Trophoblast cell (in vitro differentiated cells and primary cell): Measurements from ENCODE around the gene ASPDH.

Experiments
- DNase-seq, 2 donors: peaks; one replicate each; pipeline ENCODE4 v3.0.0-alpha.2; 2016
- H2AFZ ChIP-seq: 2 replicates; pipeline ENCODE4 v1.6.1; 2013; ENCODE audit warnings: low read length, moderate library complexity, mild to moderate bottlenecking; ENCODE audit not compliant: insufficient read depth, poor library complexity
- H2AK5ac ChIP-seq: 2 replicates; pipeline ENCODE4 v1.6.1; 2013; ENCODE audit warnings: mild to moderate bottlenecking, low read length
- H2BK120ac ChIP-seq: 2 replicates; pipeline ENCODE4 v1.6.1; 2013; ENCODE audit warnings: low read length, mild to moderate bottlenecking, moderate library complexity; ENCODE audit not compliant: insufficient read depth, poor library complexity
- H2BK12ac ChIP-seq: 2 replicates; pipeline ENCODE4 v1.6.1; 2013; ENCODE audit warnings: mild to moderate bottlenecking, low read length, moderate library complexity
- H2BK5ac ChIP-seq: 2 replicates; pipeline ENCODE4 v1.6.1; 2013; ENCODE audit warnings: low read length, low read depth, moderate library complexity, mild to moderate bottlenecking; ENCODE audit not compliant: poor library complexity
- H3K14ac ChIP-seq: 2 replicates; pipeline ENCODE4 v1.6.1; 2013; ENCODE audit warnings: mild to moderate bottlenecking, low read length
- H3K18ac ChIP-seq: 2 replicates; pipeline ENCODE4 v1.6.1; 2013; ENCODE audit warnings: mild to moderate bottlenecking, low read length
- H3K23ac ChIP-seq: 2 replicates; pipeline ENCODE4 v1.6.1; 2013; ENCODE audit warnings: low read length
- H3K27ac ChIP-seq: 2 replicates; pipeline ENCODE4 v1.5.1; 2013; ENCODE audit warnings: low read depth, mild to moderate bottlenecking, inconsistent platforms, low read length, moderate library complexity
- H3K27me3 ChIP-seq: 2 replicates; pipeline ENCODE4 v1.6.1; 2013; ENCODE audit warnings: inconsistent platforms, mild to moderate bottlenecking, low read length, moderate library complexity; ENCODE audit not compliant: insufficient read depth
- H3K36me3 ChIP-seq, 2 experiments: 1 replicate in 1 of 2; 2 replicates in 1 of 2; pipeline ENCODE4 v1.6.1; 2013; ENCODE audit warnings: low read length in 2 of 2, mild to moderate bottlenecking in 2 of 2, moderate library complexity in 1 of 2; ENCODE audit not compliant: insufficient read depth in 2 of 2, control insufficient read depth in 1 of 2
- H3K4ac ChIP-seq: 2 replicates; pipeline ENCODE4 v1.6.1; 2013; ENCODE audit warnings: low read depth, mild to moderate bottlenecking, low read length, moderate library complexity
- H3K4me1 ChIP-seq, 2 experiments: 1 replicate in 1 of 2; 2 replicates in 1 of 2; pipeline ENCODE4 v1.6.1; 2013; ENCODE audit warnings: low read length in 2 of 2, mild to moderate bottlenecking in 2 of 2, moderate library complexity in 1 of 2; ENCODE audit not compliant: insufficient read depth in 2 of 2, control insufficient read depth in 1 of 2
- H3K4me2 ChIP-seq: 2 replicates; pipeline ENCODE4 v1.6.1; 2013; ENCODE audit warnings: inconsistent platforms, mild to moderate bottlenecking, low read length, moderate library complexity
- H3K4me3 ChIP-seq: 2 replicates; pipeline ENCODE4 v1.5.1; 2013; ENCODE audit warnings: mild to moderate bottlenecking, low read depth, low read length, inconsistent platforms
- H3K79me1 ChIP-seq: one replicate; pipeline ENCODE4 v1.6.1; 2013; ENCODE audit warnings: low read length
- H3K79me2 ChIP-seq: 2 replicates; pipeline ENCODE4 v1.6.1; 2013; ENCODE audit warnings: low read length, mild to moderate bottlenecking; ENCODE audit not compliant: control insufficient read depth, insufficient read depth, poor library complexity
- H3K9ac ChIP-seq: 2 replicates; pipeline ENCODE4 v1.6.1; 2013; ENCODE audit warnings: mild to moderate bottlenecking, low read length
- H3K9me3 ChIP-seq: 2 replicates; pipeline ENCODE4 v1.6.1; 2013; ENCODE audit warnings: low read depth, mild to moderate bottlenecking, control low read depth, inconsistent platforms, low read length; ENCODE audit not compliant: insufficient read depth
- H4K12ac ChIP-seq: 2 replicates; pipeline ENCODE4 v1.6.1; 2013; ENCODE audit warnings: low read depth, mild to moderate bottlenecking, low read length, moderate library complexity
- H4K8ac ChIP-seq: 2 replicates; pipeline ENCODE4 v1.6.1; 2013; ENCODE audit warnings: low read depth, mild to moderate bottlenecking, low read length, moderate library complexity
- H4K91ac ChIP-seq: one replicate; pipeline ENCODE4 v1.6.1; 2013; ENCODE audit warnings: low read depth, mild to moderate bottlenecking, low read length, moderate library complexity
- WGBS: extraction: QIAGEN DNeasy Blood & Tissue Kit; methylation state at CpG from one replicate; pipeline ENCODE4 v1.1.7; 2013; ENCODE audit warnings: missing lambda C conversion rate; ENCODE audit not compliant: insufficient read length, insufficient coverage; ENCODE audit errors: extremely low coverage; 5-methylcytosine and 5-hydroxymethylcytosine counted together

Gene ASPDH

DNA sequence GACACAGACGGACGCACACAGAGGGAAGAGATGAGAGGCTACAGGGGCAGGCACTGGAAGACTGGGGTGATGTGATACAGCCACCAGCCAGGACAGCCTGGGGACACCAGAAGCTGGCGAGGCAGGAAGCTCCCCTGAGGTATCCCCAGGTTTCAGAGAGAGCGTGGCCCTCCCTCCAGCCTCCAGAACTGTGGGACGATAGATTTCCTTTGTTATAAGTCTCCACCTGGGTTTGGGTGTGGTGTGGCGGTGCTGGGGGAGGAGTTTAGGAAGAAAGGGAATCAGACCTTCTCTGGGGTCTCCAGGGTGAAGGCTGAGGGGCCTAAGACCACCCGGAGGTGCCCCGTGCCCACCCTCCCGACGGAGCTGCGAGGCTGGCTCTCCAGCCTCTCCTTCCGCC, 2.7 kb upstream of the ASPDH start:
- Histone ChIP-seq H3K18ac (no peak overlapping the region), H3K9me3 (peaks cover 16% of the 10 kb centered on the region), H3K27me3 (no peaks in the 10 kb centered on the region), H3K14ac (no peak overlapping the region), H4K91ac (no peak overlapping the region), H3K36me3 (no peaks in the 10 kb centered on the region), H3K23ac (no peak overlapping the region), H3K4me3 (no peak overlapping the region), H3K9ac (no peak overlapping the region), H4K8ac (no peak overlapping the region), H2BK12ac (no peak overlapping the region), H2BK120ac (no peak overlapping the region), H2AFZ (no peak overlapping the region), H3K4me1 (peaks cover 2% of the 10 kb centered on the region in 2 experiments), H2AK5ac (no peak overlapping the region), H4K12ac (no peak overlapping the region), H3K79me2 (no peaks in the 10 kb centered on the region), H3K4ac (no peak overlapping the region), H3K27ac (no peak overlapping the region), H2BK5ac (no peak overlapping the region), H3K79me1 (peaks cover 2% of the 10 kb centered on the region), H3K4me2 (no peak overlapping the region)
- no peak for DNase-seq
- no CpG with 5 or more reads among the region's 12 CpGs for WGBS

DNA sequence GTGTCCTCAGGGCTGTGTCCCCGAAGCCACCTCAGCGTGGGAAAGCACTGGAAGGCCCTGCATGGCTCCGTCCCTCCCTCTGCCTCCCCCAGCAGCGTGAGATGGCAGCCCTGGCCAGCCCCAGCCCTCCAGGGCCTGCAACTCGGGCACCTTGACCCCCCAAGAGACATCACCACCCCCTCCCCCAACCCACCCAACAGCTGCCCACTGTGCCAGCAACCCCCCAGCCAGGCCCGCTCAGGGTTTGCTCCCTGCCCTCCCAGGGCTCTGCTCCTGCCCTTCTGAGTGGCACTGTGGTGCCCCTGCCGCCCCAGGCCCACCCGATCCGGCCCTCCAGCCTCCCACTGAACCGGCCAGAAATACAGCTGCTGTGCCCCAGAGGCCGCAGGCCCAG, 1.5 kb upstream of the ASPDH start:
- H3K36me3 ChIP-seq = no peaks in the 10 kb centered on the region
- no peak overlapping the region for H4K12ac ChIP-seq
- peaks cover 5% of the 10 kb centered on the region for H3K79me2 ChIP-seq
- H3K4me2 ChIP-seq = no peak overlapping the region
- WGBS = no CpG with 5 or more reads among the region's 11 CpGs
- peaks cover 9% of the 10 kb centered on the region for H3K79me1 ChIP-seq
- H4K91ac ChIP-seq = no peak overlapping the region
- H3K4ac ChIP-seq = no peak overlapping the region
- peaks cover 16% of the 10 kb centered on the region for H3K9me3 ChIP-seq
- no peak overlapping the region for H2AFZ ChIP-seq
- no peak overlapping the region for H3K4me3 ChIP-seq
- no peaks in the 10 kb centered on the region for H3K27me3 ChIP-seq
- H3K14ac ChIP-seq = no peak overlapping the region
- no peak for DNase-seq
- no peak overlapping the region for H3K9ac ChIP-seq
- no peak overlapping the region for H4K8ac ChIP-seq
- H2BK12ac ChIP-seq = no peak overlapping the region
- H3K18ac ChIP-seq = no peak overlapping the region
- H3K27ac ChIP-seq = no peak overlapping the region
- H2BK5ac ChIP-seq = no peak overlapping the region
- no peak overlapping the region for H2AK5ac ChIP-seq
- no peak overlapping the region for H3K23ac ChIP-seq
- H3K4me1 ChIP-seq = peaks cover 7 to 8% of the 10 kb centered on the region in 2 experiments
- no peak overlapping the region for H2BK120ac ChIP-seq

DNA sequence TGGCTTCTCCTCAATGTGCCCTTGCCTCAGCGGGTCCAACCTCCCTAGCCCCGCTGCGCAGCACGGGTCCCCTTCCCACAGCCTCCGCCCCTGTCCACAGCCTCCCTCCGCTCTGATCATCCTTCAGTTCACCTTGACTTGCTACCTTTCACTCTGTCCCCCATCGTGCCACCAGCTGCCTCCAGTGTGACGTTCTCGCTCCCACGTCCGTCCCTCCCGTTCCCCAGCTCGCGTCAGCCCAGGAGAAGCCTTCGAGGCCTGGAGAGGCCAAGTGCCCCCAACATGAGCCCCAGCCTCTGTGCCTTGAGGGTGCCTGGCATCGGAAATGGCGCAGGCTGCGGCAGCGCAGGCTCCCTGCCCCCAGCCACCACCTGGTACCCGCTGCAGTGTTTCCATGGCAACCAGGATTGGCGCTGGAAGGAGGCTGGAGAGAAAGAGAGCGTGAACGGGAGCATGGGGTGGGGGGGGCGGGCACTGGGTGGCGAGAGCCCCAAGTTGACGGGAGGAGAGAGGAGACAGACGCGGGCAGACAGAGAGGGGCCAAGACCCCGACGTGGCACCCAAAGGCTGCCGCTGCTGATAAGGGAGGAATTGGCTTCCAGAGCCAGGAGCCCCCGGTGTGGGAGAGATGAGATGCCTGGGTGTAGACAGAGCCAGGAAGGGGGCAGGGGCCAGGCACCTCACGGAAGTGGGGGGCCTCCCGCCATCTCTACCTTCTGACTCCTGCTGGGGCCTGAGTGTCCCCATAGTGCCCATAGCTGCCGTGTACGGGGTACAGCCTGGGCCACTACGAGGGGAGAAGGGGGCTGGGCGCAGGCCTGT, 844 bp upstream of the ASPDH start:
- Histone ChIP-seq H2BK12ac (no peak overlapping the region), H2BK120ac (no peak overlapping the region), H3K79me2 (peaks cover 5% of the 10 kb centered on the region), H3K4me3 (no peak overlapping the region), H2AFZ (no peak overlapping the region), H3K9ac (no peak overlapping the region), H3K9me3 (peaks cover 16% of the 10 kb centered on the region), H3K27ac (no peak overlapping the region), H3K14ac (no peak overlapping the region), H3K27me3 (no peaks in the 10 kb centered on the region), H3K4ac (no peak overlapping the region), H4K91ac (no peak overlapping the region), H3K4me2 (no peak overlapping the region), H3K79me1 (peaks cover 9% of the 10 kb centered on the region), H3K36me3 (no peaks in the 10 kb centered on the region), H4K8ac (no peak overlapping the region), H3K23ac (no peak overlapping the region), H3K4me1 (peaks cover 9 to 11% of the 10 kb centered on the region in 2 experiments), H2AK5ac (no peak overlapping the region), H4K12ac (no peak overlapping the region), H2BK5ac (no peak overlapping the region), H3K18ac (no peak overlapping the region)
- DNase-seq = no peak
- no CpG with 5 or more reads among the region's 38 CpGs for whole genome bisulfite sequencing

DNA sequence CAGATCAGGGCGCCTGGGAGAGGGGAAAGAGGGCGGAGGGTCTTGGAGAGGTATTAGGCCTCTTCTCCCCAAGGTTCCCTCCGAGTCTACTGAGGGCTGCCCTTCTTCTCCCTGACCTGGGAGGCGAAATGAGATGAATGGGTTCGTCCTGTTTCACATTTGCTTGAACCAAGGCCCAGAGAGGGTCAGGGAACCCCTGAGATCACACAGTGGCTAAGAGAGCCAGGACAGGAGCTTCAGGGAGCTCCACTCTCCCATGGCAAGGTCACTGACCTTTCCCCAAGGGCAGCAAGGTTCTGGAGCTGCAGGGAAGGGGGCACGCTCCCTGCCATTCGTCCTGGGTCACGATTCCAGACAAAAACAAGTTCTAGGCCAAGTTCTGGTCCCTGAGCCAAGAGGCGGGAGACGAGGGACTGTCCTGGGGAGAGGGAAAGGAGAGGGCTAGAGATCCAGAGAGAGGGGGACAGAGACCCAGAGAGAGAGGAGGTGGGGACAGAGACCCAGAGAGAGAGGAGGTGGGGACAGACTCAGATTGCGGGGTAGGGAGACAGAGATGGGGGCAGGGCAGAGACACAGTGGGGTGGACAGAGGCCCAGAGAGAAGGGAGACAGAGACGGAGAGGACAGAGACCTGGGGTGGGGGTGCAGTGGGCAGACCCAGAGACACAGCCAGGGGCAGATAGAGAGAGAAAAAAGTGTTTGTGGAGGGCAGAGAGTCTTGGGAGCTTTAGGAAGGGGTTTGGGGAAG, 541 bp downstream of the ASPDH start:
- no peak overlapping the region for H2BK120ac ChIP-seq
- no peak overlapping the region for H3K9ac ChIP-seq
- no peak overlapping the region for H3K18ac ChIP-seq
- peaks cover 9% of the 10 kb centered on the region for H3K79me1 ChIP-seq
- no CpG with 5 or more reads among the region's 12 CpGs for WGBS
- H3K79me2 ChIP-seq = peaks cover 5% of the 10 kb centered on the region
- no peak overlapping the region for H3K4me3 ChIP-seq
- no peak overlapping the region for H3K23ac ChIP-seq
- no peak overlapping the region for H2AFZ ChIP-seq
- peaks cover 9 to 11% of the 10 kb centered on the region in 2 experiments for H3K4me1 ChIP-seq
- peaks cover 8% of the 10 kb centered on the region for H3K9me3 ChIP-seq
- no peak overlapping the region for H2BK5ac ChIP-seq
- H3K36me3 ChIP-seq = no peaks in the 10 kb centered on the region
- H3K4me2 ChIP-seq = no peak overlapping the region
- no peak overlapping the region for H4K8ac ChIP-seq
- H3K4ac ChIP-seq = no peak overlapping the region
- no peak overlapping the region for H3K14ac ChIP-seq
- no peak overlapping the region for H3K27ac ChIP-seq
- no peak overlapping the region for H2AK5ac ChIP-seq
- no peak overlapping the region for H4K12ac ChIP-seq
- no peak for DNase-seq
- H4K91ac ChIP-seq = no peak overlapping the region
- no peak overlapping the region for H2BK12ac ChIP-seq
- no peaks in the 10 kb centered on the region for H3K27me3 ChIP-seq
